ENCODE data around the gene EEIG1. TPM values are rescaled to one million over a fixed set of nuclear protein-coding genes. Genes with fewer than 3 reads are reported as not detected.

The EEIG1 gene
- total RNA-seq, 1 experiment from 2014 or later: 3.5 TPM

DNA sequence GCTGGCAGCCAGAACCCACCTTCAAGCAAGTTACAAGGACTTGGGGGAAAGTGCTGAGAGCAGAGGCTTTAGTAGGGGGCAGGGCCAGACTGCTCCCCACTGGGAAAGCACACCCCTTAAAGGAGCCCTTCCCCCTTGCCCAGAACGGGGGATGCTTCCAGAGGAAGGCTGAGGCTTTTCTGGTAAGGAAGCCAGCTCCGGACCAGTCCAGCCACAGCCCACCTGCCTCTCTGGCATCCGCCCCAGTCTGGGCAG lies 38.9 kb downstream of the EEIG1 start:
- H3K36me3 ChIP-seq: peaks cover 30% of the 10 kb centered on the region
- no peak overlapping the region for H3K4me3 ChIP-seq
- H3K4me1 ChIP-seq (replicated peaks): peaks cover 8% of the 10 kb centered on the region
- no peaks in the 10 kb centered on the region for H3K27me3 ChIP-seq (replicated peaks)
- H3K27ac ChIP-seq: no peak overlapping the region
- no peak for DNase-seq (ENCODE audit: low read depth in 1 of 2, low spot score in 2 of 2)
- H3K9me3 ChIP-seq (replicated peaks): no peaks in the 10 kb centered on the region

DNA sequence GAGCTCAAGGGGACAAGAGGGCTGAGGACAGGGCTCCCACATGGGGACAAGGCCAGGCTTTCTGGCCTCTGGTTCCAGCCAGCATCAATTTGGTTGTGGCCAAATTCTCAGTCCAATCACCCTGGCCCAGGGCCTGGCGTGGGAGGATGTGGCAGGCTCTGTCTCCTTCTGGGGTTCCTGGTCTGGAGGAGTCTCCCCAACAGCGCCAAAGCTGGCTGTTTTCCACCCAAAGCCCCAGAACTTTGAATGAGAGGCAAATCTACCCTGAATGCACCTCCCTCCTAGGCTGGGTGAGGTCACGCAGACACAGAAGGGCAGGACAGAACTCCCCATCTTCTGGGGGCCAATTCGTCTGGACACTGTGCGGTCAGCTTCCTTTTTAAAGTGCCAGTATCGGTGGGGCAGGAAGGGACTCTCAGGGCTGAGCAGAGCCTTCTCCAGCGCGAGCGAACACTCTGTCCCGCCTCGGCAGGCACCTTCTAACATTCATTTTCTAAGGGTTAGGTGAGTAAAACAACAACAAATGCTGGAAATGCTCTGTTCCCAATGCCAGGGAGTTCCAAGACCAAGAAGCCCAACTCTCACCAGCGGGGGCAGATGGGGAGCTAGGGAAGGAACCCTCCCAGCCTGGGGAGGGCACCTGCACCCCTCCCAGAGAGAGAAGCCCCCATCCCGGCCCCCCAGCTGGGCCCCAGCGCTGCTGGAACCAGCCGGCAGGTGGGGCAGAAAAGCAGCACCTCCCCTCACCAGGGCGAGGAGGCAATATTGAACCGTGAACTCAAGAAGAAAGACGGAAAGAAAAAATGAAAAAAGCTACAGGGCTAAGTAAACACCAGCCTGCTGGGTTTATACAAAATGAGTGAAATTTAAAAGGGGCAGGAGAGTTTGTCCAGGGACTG lies 39.5 kb downstream of the EEIG1 start:
- Histone ChIP-seq H3K27me3 (replicated peaks) (no peaks in the 10 kb centered on the region), H3K27ac (no peak overlapping the region), H3K4me3 (no peak overlapping the region), H3K9me3 (replicated peaks) (no peaks in the 10 kb centered on the region), H3K4me1 (replicated peaks) (peaks cover 14% of the 10 kb centered on the region), H3K36me3 (peaks cover 30% of the 10 kb centered on the region)
- DNase-seq (ENCODE audit: low read depth in 1 of 2, low spot score in 2 of 2): no peak

DNA sequence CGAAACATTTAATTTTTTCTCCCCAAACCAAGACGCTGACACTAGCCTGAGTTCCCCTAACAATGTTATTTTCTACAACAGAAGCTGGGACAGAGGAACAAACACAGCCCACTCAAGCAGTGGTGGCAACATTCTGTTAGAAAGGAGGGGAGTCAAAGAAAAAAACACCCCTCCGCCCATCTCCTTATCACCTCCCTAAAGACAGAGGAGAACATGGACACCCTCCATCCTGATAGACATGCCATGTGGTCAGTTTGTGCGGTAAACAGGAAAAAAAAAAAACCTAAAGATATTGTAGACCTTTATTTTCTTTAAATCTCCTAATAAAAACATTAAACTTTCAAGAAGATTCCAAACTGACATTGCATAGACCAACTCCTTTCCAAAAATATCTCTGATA lies 40.2 kb downstream of the EEIG1 start:
- Histone ChIP-seq H3K4me3 (no peak overlapping the region), H3K27me3 (replicated peaks) (no peaks in the 10 kb centered on the region), H3K9me3 (replicated peaks) (no peaks in the 10 kb centered on the region), H3K4me1 (replicated peaks) (peaks cover 20% of the 10 kb centered on the region), H3K27ac (no peak overlapping the region), H3K36me3 (peaks cover 37% of the 10 kb centered on the region)
- no peak for DNase-seq (ENCODE audit: low read depth in 1 of 2, low spot score in 2 of 2)

GRCh38 chr9:127938298-127938690 lies 42.5 kb downstream of the EEIG1 start:
- H3K27ac ChIP-seq: no peak overlapping the region

DNA sequence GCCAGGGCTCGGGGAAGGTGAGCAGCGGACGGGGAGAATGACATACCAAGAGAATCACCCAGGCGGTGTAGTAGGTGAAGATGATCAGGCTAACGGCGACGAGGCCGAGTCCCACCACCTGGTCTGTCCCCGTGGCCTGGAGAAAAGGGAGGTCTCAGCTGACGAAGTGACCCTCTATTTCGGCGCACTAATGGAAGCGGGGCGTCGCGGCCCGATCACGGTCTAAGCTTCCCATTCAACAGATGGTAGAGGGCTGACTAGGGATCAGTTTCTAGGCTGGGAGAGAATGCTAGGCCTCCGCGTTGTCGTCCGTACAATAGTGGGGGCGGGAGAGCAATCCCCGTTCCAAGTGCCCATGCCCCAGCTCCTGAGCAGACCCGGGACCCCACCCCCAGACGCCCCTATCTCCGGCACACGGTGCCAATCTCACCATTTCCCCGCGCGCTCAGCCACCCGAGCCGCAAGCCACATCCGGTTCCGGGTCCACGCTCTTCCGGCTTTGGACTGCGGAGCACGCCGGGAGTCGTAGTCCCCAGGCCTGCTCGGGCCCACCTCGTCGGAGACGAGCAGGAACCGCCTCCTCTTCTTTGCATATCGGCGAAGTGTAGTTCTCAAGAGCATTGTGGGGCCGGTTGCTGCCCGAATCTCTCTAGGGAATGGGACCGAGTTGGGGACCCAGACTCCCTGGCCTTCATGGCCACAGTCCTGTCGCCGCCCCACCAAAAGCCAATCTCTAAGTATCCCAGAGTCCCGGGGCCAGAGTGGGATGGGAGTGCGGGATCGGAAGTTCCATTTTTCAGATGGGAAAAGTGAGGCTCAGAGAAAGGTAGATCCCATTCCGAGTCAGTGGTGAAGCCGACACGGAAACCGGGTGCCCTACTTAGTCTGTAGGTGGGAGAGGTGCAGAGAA lies 43.1 kb downstream of the EEIG1 start, which contains the start of gene DPM2:
TSS of gene DPM2 (minus strand) at position 467 of the 910 bp plus-strand sequence. CDS start at position 433, 34 bp downstream.
- peak within 1 kb of the TSS; percentile 49 for H3K27ac ChIP-seq

More at GRCh38 chr9:127938298-127938690, 42.5 kb downstream of the EEIG1 start:
- Histone ChIP-seq H3K4me1 (replicated peaks) (peaks cover 20% of the 10 kb centered on the region), H3K36me3 (peaks cover 31% of the 10 kb centered on the region), H3K27me3 (replicated peaks) (no peaks in the 10 kb centered on the region), H3K9me3 (replicated peaks) (no peaks in the 10 kb centered on the region), H3K4me3 (no peak overlapping the region)
- DNase-seq (ENCODE audit: low read depth in 1 of 2, low spot score in 2 of 2): no peak

GRCh38 chr9:127937056-127937387 lies 43.8 kb downstream of the EEIG1 start:
- no peaks in the 10 kb centered on the region for H3K9me3 ChIP-seq (replicated peaks)
- H3K36me3 ChIP-seq: peaks cover 18% of the 10 kb centered on the region
- DNase-seq (ENCODE audit: low read depth in 1 of 2, low spot score in 2 of 2): no peak
- no peaks in the 10 kb centered on the region for H3K27me3 ChIP-seq (replicated peaks)
- peak overlapping the region; percentile 70 for H3K4me3 ChIP-seq
- H3K4me1 ChIP-seq (replicated peaks): peaks cover 30% of the 10 kb centered on the region
- H3K27ac ChIP-seq: peak overlapping the region; percentile 49

More for the DNA sequence above, 43.1 kb downstream of the EEIG1 start, which contains the start of gene DPM2:
- Histone ChIP-seq H3K27me3 (replicated peaks) (no peaks in the 10 kb centered on the region), H3K36me3 (peaks cover 24% of the 10 kb centered on the region), H3K4me1 (replicated peaks) (peaks cover 23% of the 10 kb centered on the region), H3K9me3 (replicated peaks) (no peaks in the 10 kb centered on the region), H3K4me3 (peak within 1 kb of the TSS; percentile 70)
- peak; percentile 62 to 75 for DNase-seq (ENCODE audit: low read depth in 1 of 2, low spot score in 2 of 2)

GRCh38 chr9:127936347-127936852 lies 44.4 kb downstream of the EEIG1 start:
- Histone ChIP-seq H3K27ac (no peak overlapping the region), H3K27me3 (replicated peaks) (no peaks in the 10 kb centered on the region), H3K36me3 (peaks cover 18% of the 10 kb centered on the region), H3K4me3 (peak overlapping the region; percentile 70; the same call in 1 of the 2 replicates), H3K9me3 (replicated peaks) (no peaks in the 10 kb centered on the region), H3K4me1 (replicated peaks) (peaks cover 36% of the 10 kb centered on the region)
- DNase-seq (ENCODE audit: low read depth in 1 of 2, low spot score in 2 of 2): no peak

DNA sequence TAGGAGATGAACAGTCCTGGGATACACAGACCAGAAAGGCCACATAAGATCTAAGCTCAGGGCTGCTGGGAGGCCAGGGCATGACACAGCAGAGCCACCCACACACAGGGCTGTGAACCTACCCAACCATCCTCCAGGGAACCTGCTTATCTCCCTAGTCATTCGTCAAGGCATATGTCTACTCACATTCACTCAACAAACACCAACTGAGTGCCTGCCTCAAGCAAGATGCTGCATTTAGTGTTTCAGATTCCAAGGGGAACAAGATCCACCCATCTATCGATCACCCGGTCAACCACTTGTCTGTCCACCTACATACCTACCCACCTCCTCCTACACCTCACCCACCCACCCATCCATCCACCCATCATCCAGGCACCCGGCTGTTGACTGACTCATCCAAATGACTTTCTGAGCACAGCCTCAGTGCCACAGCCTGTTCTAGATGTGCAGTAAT lies 45.0 kb downstream of the EEIG1 start:
- DNase-seq (ENCODE audit: low read depth in 1 of 2, low spot score in 2 of 2): no peak
- Histone ChIP-seq H3K27me3 (replicated peaks) (no peaks in the 10 kb centered on the region), H3K27ac (no peak overlapping the region), H3K4me3 (no peak overlapping the region; the same call in 1 of the 2 replicates), H3K4me1 (replicated peaks) (peaks cover 42% of the 10 kb centered on the region), H3K36me3 (peaks cover 18% of the 10 kb centered on the region), H3K9me3 (replicated peaks) (no peaks in the 10 kb centered on the region)

DNA sequence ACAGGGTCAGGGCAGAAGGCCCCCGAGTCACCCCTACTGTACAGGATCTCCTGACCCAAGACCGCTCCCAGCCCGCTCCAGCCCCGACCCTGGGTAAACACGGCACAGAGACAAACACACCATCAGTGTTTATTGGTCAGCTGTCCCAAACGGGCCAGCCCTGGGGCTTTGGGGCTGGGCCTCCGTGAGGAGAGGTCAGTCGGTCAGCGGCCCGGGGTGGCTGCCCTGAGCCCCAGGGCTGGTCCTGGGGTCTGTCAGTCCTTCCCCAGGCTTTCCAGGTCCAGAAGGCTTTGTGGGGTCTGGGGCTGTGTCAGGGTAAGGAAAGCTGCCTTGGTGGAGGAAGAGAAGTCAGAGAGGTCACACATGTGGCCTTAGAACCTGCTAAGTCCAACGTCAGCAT lies 45.8 kb downstream of the EEIG1 start:
- H3K4me1 ChIP-seq (replicated peaks): peaks cover 48% of the 10 kb centered on the region
- H3K36me3 ChIP-seq: peaks cover 18% of the 10 kb centered on the region

DNA sequence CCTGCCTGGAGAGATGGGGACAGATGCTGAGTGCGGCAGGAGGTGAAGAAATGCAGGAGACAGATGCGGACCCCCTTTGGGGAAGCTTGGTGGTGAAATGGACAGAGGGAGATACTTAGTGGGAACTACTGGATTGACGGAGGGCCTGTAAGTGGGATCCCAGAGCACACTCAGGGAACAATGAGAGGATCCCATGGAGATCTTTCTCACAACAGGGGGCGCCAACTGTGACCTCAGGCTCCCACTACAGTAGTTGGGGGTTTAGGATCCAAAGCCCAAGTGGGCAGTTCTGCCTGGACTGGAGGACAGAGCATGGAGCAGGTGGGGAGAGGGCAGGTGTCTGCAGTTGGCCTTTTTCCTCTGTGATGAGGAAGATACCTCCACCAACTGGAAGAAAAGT lies 46.5 kb downstream of the EEIG1 start:
- Histone ChIP-seq H3K36me3 (peaks cover 18% of the 10 kb centered on the region), H3K27me3 (replicated peaks) (no peaks in the 10 kb centered on the region), H3K27ac (no peak overlapping the region), H3K4me1 (replicated peaks) (peaks cover 56% of the 10 kb centered on the region), H3K9me3 (replicated peaks) (no peaks in the 10 kb centered on the region), H3K4me3 (no peak overlapping the region)
- no peak for DNase-seq (ENCODE audit: low read depth in 1 of 2, low spot score in 2 of 2)

More for the DNA sequence above, 45.8 kb downstream of the EEIG1 start:
- DNase-seq (ENCODE audit: low read depth in 1 of 2, low spot score in 2 of 2): no peak
- Histone ChIP-seq H3K4me3 (no peak overlapping the region), H3K9me3 (replicated peaks) (no peaks in the 10 kb centered on the region), H3K27me3 (replicated peaks) (no peaks in the 10 kb centered on the region), H3K27ac (no peak overlapping the region)

DNA sequence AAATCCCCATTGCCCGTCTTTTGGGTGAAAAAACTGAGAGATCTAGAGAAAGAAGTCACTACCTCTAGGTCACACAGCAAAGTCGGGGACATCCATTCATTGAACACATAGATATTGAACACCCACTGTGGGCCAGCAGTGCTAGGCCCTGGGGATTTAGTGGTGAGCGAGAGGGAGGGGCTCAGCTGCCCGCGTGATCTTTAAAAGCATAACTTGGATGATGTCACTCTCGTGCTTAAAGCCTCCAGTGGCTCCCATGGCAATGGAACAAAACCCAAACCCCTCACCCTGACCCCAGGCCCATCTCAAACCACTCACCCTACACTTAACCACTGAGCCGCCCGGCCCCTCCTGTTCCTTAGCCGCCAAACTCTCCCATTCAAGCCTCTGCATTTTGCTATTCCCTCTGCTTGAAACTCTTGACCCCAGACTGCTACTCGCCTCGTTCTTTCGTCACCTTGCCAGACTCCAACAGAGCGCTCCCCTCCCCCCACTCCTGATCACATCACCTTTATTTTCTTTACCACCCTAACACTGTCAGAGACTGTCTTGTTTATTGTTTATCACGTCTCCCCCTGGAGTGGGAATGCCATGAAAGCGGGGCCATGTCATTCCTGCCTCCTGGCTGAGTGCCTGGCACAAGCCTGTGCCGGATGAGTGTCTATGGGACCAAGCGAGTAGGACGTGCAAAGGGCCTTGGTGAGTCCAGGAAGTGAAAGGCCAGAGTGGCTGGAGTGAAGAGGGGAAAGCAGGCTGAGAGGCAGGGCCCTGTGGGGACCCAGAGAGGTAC lies 49.5 kb downstream of the EEIG1 start:
- peak overlapping the region; percentile 52 for H3K27ac ChIP-seq
- peak overlapping the region; percentile 45 for H3K4me3 ChIP-seq
- H3K9me3 ChIP-seq (replicated peaks): no peaks in the 10 kb centered on the region
- H3K36me3 ChIP-seq: peaks cover 18% of the 10 kb centered on the region
- H3K27me3 ChIP-seq (replicated peaks): no peaks in the 10 kb centered on the region
- peak; percentile 74 to 76 for DNase-seq (ENCODE audit: low read depth in 1 of 2, low spot score in 2 of 2)
- peaks cover 41% of the 10 kb centered on the region for H3K4me1 ChIP-seq (replicated peaks)
